Measurements from ENCODE around the gene MOG.

The MOG gene

GRCh38 chr6:29656798-29657197, at the start of gene MOG:
TSS of gene MOG (plus strand) at chr6:29657092. CDS start at chr6:29657210, 118 bp downstream.
- no peak for DNase-seq

GRCh38 chr6:29608131-29608530, 48.8 kb upstream of the MOG start:
- no peak for DNase-seq

GRCh38 chr6:29610540-29610939, 46.4 kb upstream of the MOG start:
- DNase-seq, result no peak

GRCh38 chr6:29611426-29611825, 45.5 kb upstream of the MOG start:
- DNase-seq, result no peak

GRCh38 chr6:29617782-29618554, 38.9 kb upstream of the MOG start:
- DNase-seq, result no peak

- DNase-seq, result no peak
These were observed 37.2 kb upstream of the MOG start for GRCh38 chr6:29619578-29620160.

GRCh38 chr6:29620630-29621029, 36.3 kb upstream of the MOG start:
- DNase-seq, result no peak

GRCh38 chr6:29624520-29624961, 32.4 kb upstream of the MOG start:
- no peak for DNase-seq

GRCh38 chr6:29625337-29625930, 31.5 kb upstream of the MOG start:
- no peak for DNase-seq

GRCh38 chr6:29626948-29627754, 29.7 kb upstream of the MOG start:
- no peak for DNase-seq

GRCh38 chr6:29627755-29628418, 29.0 kb upstream of the MOG start:
- peak; percentile 53 for DNase-seq

- peak; percentile 76 for DNase-seq
These were observed 28.2 kb upstream of the MOG start for GRCh38 chr6:29628419-29629281.

- no peak for DNase-seq
These were observed 27.3 kb upstream of the MOG start for GRCh38 chr6:29629571-29629970.

- no peak for DNase-seq
These were observed 26.6 kb upstream of the MOG start for GRCh38 chr6:29630315-29630714.

GRCh38 chr6:29631209-29631810, 25.6 kb upstream of the MOG start:
- no peak for DNase-seq

- DNase-seq, result peak; percentile 81
These were observed 24.8 kb upstream of the MOG start for GRCh38 chr6:29631860-29632731.

- DNase-seq, result peak; percentile 93
These were observed 23.9 kb upstream of the MOG start, which contains the start of gene GABBR1 for GRCh38 chr6:29632789-29633533. TSS of gene GABBR1 (minus strand) at chr6:29633183. CDS start at chr6:29632385, 798 bp downstream.

- DNase-seq, result peak; percentile 59
These were observed 23.4 kb upstream of the MOG start for GRCh38 chr6:29633534-29633905.

- DNase-seq, result no peak
These were observed 19.6 kb upstream of the MOG start for GRCh38 chr6:29637247-29637646.

Measured in NCI-H345 (cell line).